Endothelial cell of umbilical vein (primary cell): ENCODE measurements around the gene NSMCE1. TPM values are rescaled to one million over a fixed set of nuclear protein-coding genes. Genes with fewer than 3 reads are reported as not detected.

Source experiments
- BruUV-seq: library from RNA; stranded (reverse); fragments of 400-500 nt; replicated peaks from 2 replicates; lab custom pipeline; 2021; lab: Mats Ljungman, UMichigan
- CTCF ChIA-PET: fragments of 300-600, 350-600 bp; sonication (Branson Sonifier 250); formaldehyde crosslinking; loops from one replicate; lab custom pipeline; 2021; ENCODE audit warnings: antibody characterized with exemption, inconsistent platforms; lab: Charles Lee
- POLR2A ChIA-PET: fragments of 300-600, 350-600 bp; sonication (Branson Sonifier 250); formaldehyde crosslinking; loops from one replicate; lab custom pipeline; 2021; ENCODE audit warnings: antibody characterized with exemption, inconsistent platforms; lab: Charles Lee
- DNase-seq: peaks from one replicate; pipeline ENCODE4 v3.0.0-alpha.2; 2011; ENCODE audit warnings: low read depth, low spot score
- FAIRE-seq: peaks from 2 replicates; lab custom pipeline; 2011; peaks lifted over from hg19 to GRCh38; lab: Jason Lieb, UNC
- H2AFZ ChIP-seq: 2 replicates; pipeline ENCODE4 v1.6.0; 2012; ENCODE audit warnings: low read depth, low read length, control low read depth, inconsistent platforms
- H3K27ac ChIP-seq: 2 replicates; pipeline ENCODE4 v1.5.1; 2011; ENCODE audit warnings: low read depth, mild to moderate bottlenecking, control low read depth, low read length, moderate library complexity; ENCODE audit not compliant: insufficient read depth
- H3K27me3 ChIP-seq, 2 experiments: 2 replicates each; pipeline versions ENCODE4 v1.6.0 to v1.6.1; 2011; ENCODE audit warnings: low read length in 2 of 2, mixed read lengths in 1 of 2; ENCODE audit not compliant: control insufficient read depth in 2 of 2, insufficient read depth in 2 of 2
- H3K36me3 ChIP-seq, 2 experiments: 2 replicates in 1 of 2; 3 replicates in 1 of 2; pipeline ENCODE4 v1.5.1; 2011; ENCODE audit warnings: low read length in 2 of 2, mild to moderate bottlenecking in 1 of 2, moderate library complexity in 1 of 2; ENCODE audit not compliant: control insufficient read depth in 2 of 2, insufficient read depth in 2 of 2; ENCODE audit errors: extremely low read depth in 1 of 2
- H3K4me1 ChIP-seq: 3 replicates; pipeline ENCODE4 v1.5.1; 2011; ENCODE audit warnings: mild to moderate bottlenecking, low read length; ENCODE audit not compliant: control insufficient read depth, insufficient read depth; ENCODE audit errors: extremely low read depth
- H3K4me2 ChIP-seq: 2 replicates; pipeline ENCODE4 v1.6.1; 2011; ENCODE audit warnings: low read length, control low read depth, mixed read lengths; ENCODE audit not compliant: insufficient read depth
- H3K4me3 ChIP-seq, 3 experiments: fragments of 200-600 bp in 1 of 3; sonication (generic), shearing (Covaris generic) in 1 of 3; replicated peaks in 1 of 3; 2 replicates each; pipeline ENCODE4 v1.5.1; 2011 to 2016; ENCODE audit warnings: control low read depth in 3 of 3, low read length in 3 of 3, mild to moderate bottlenecking in 2 of 3, inconsistent platforms in 1 of 3, low read depth in 1 of 3, moderate library complexity in 1 of 3; ENCODE audit not compliant: insufficient read depth in 1 of 3
- H3K79me2 ChIP-seq: 2 replicates; pipeline ENCODE4 v1.6.0; 2012; ENCODE audit warnings: low read length, inconsistent platforms; ENCODE audit not compliant: control insufficient read depth, insufficient read depth
- H3K9ac ChIP-seq: replicated peaks from 2 replicates; pipeline ENCODE3; 2011; ENCODE audit warnings: low read length, control low read depth; ENCODE audit not compliant: insufficient read depth; ENCODE audit errors: extremely low read depth
- H3K9me1 ChIP-seq: replicated peaks from 3 replicates; pipeline ENCODE4 v1.6.0; 2011; ENCODE audit warnings: mild to moderate bottlenecking, low read length; ENCODE audit not compliant: control insufficient read depth, insufficient read depth; ENCODE audit errors: extremely low read depth
- H3K9me3 ChIP-seq: replicated peaks from 2 replicates; pipeline ENCODE4 v1.5.1; 2012; ENCODE audit warnings: low read length, inconsistent platforms; ENCODE audit not compliant: control insufficient read depth, insufficient read depth
- H4K20me1 ChIP-seq: replicated peaks from 2 replicates; pipeline ENCODE3; 2011; ENCODE audit warnings: mild to moderate bottlenecking, low read length; ENCODE audit not compliant: control insufficient read depth, insufficient read depth; ENCODE audit errors: extremely low read depth
- CTCF ChIP-seq, 2 donors: IDR thresholded peaks; 1 replicate in 1 of 2; 2 replicates in 1 of 2; pipeline ENCODE4 v1.5.1; 2011; ENCODE audit warnings: low read length in 2 of 2, mild to moderate bottlenecking in 2 of 2, moderate library complexity in 2 of 2, control low read depth in 1 of 2, inconsistent platforms in 1 of 2, low read depth in 1 of 2; ENCODE audit not compliant: insufficient read depth in 1 of 2; ENCODE audit errors: extremely low read depth in 1 of 2
- EZH2 ChIP-seq: IDR thresholded peaks from 2 replicates; pipeline ENCODE4 v1.6.1; 2012; ENCODE audit warnings: borderline replicate concordance, low read depth, mild to moderate bottlenecking, moderate library complexity, low read length, inconsistent platforms; ENCODE audit not compliant: severe bottlenecking
- FOS ChIP-seq: IDR thresholded peaks from 2 replicates; pipeline ENCODE4 v1.6.1; 2011; ENCODE audit warnings: mild to moderate bottlenecking, low read length, moderate library complexity, borderline replicate concordance; ENCODE audit not compliant: insufficient read depth
- GATA2 ChIP-seq: IDR thresholded peaks from 2 replicates; pipeline ENCODE4 v1.7.0; 2011; ENCODE audit warnings: low read depth, mild to moderate bottlenecking, moderate library complexity, mixed read lengths, low read length; ENCODE audit not compliant: insufficient read length, insufficient read depth
- JUN ChIP-seq: IDR thresholded peaks from 2 replicates; pipeline ENCODE4 v1.6.1; 2011; ENCODE audit warnings: borderline replicate concordance, low read depth; ENCODE audit not compliant: insufficient read length, insufficient read depth
- MYC ChIP-seq: IDR thresholded peaks from one replicate; pipeline ENCODE4 v1.6.1; 2011; ENCODE audit warnings: mild to moderate bottlenecking, low read depth, low read length
- POLR2A ChIP-seq: IDR thresholded peaks from 2 replicates; pipeline ENCODE4 v1.6.1; 2012; ENCODE audit warnings: low read depth, mild to moderate bottlenecking, control low read depth, low read length
- POLR2AphosphoS5 ChIP-seq: IDR thresholded peaks from 2 replicates; pipeline ENCODE4 v1.6.1; 2012; ENCODE audit warnings: low read depth, mild to moderate bottlenecking, control low read depth, low read length, moderate library complexity; ENCODE audit not compliant: insufficient read depth
- dilution Hi-C: fragments of 300-500 bp; cut with MboI; formaldehyde crosslinking; loops from one replicate; pipeline ENCODE4 v1.15.0; 2019; ENCODE audit warnings: low sequenced_read_pairs; ENCODE audit not compliant: extremely low pct_ligation_motif_present
- intact Hi-C: fragments of 100-400 bp; cut with micrococcal nuclease; formaldehyde crosslinking; loops from one replicate; pipeline ENCODE4 v1.10.0; 2022
- polyA plus RNA-seq, 4 experiments: library from polyadenylated mRNA; depleted of rRNA in 3 of 4; stranded (reverse) in 3 of 4; unstranded in 1 of 4; fragments of >200 nt; gene quantifications; 2 replicates each; pipeline versions ENCODE4 v1.2.1 to v1.2.3, GENCODE V29; 2011 to 2012; ENCODE audit warnings: missing spikeins in 1 of 4
- total RNA-seq: library from RNA; stranded (reverse); gene quantifications from 2 replicates; pipeline ENCODE4 v1.2.3, GENCODE V29; 2021
- TF ChIP-seq, protein P1 (sequence below): IDR thresholded peaks from 2 replicates; pipeline ENCODE4 v1.6.1; 2011; ENCODE audit not compliant: insufficient read depth, insufficient read length

NSMCE1 gene
- total and polyA plus RNA-seq, 2 donors (not counting 3 experiments of a cell fraction or from before 2014, with no cell fraction given): 23.8 to 42.0 TPM

DNA sequence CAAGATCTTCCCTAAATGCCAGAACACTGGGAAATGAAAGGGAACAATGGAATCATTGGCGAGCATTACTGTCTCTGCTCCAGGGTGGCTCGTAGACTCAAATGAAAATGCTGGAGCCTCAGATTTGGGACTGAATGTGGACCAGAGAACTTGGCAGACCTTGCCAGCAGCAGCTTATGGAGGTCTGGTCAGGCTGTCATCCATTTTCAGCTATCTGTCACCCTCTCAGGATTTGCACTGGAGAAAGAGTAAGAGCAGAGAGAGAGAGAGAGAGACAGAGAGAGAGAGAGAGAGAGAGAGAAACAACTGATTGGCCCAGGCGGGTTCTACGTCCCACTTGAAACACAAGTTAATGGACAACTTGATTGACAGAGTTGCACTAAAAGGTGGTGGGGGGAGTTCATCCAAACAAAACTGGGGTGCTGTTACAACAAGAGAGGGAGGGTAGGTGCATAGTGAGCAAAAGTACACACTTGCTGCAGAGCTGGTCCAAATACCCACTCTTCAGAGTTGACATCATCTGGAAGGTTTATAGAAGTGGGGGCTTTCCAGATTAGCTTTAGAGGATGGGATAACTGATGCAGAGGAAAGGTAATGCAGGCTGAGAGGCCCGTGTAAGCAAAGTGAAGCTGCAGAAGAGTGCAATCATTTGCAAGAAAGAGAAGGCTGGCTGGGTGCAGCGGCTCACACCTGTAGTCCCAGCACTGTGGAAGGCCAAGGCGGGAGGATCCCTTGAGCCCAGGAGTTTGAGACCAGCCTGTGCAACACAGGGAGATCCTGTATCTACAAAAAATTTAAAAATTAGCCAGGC lies 16.5 kb upstream of the NSMCE1 start:
- Histone ChIP-seq H3K27me3 (no peaks in the 10 kb centered on the region), H3K9ac (no peak overlapping the region), H3K4me2 (no peak overlapping the region), H3K4me3 (no peak overlapping the region), H3K27ac (no peak overlapping the region), H3K4me1 (peaks cover 15% of the 10 kb centered on the region), H3K9me3 (no peaks in the 10 kb centered on the region), H3K79me2 (no peaks in the 10 kb centered on the region), H2AFZ (no peak overlapping the region), H4K20me1 (no peaks in the 10 kb centered on the region), H3K36me3 (no peaks in the 10 kb centered on the region), H3K9me1 (no peaks in the 10 kb centered on the region)
- no TSS peak for BruUV-seq
- no peak for FAIRE-seq
- ChIA-PET CTCF (interaction anchor here (0.9 to 2.4 kb wide), 2 partner anchors 11 to 50 kb away, joined by 3 to 11 read pairs; no protein-coding TSS in a partner anchor), POLR2A (no interaction called here)
- dilution Hi-C loops: no loop called here
- no peak for DNase-seq
- no peak for TF ChIP-seq MYC
- intact Hi-C loops: no loop called here

DNA sequence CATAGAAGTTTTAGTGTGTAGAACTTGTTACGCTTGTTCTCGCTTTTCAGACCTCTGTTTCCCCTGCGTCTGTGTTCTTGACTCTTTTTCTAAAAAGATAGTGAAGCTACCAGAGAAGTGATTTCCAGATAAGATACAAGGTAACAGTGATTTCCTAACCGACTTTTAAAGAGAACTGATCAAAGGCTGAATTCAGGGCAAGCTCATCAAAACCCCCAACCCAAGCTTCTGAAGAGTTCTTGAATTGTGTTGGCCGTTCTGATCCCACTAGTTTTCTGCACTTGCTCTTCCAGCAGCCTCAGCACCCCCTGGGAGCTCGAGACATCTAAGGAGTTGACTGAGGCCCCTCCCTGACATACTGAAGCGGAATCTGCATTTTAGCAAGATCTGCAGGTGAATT lies 12.7 kb upstream of the NSMCE1 start:
- Histone ChIP-seq H3K4me2 (no peak overlapping the region), H3K9me3 (no peaks in the 10 kb centered on the region), H3K4me3 (no peak overlapping the region), H4K20me1 (no peaks in the 10 kb centered on the region), H3K9ac (no peak overlapping the region), H3K27me3 (no peaks in the 10 kb centered on the region), H3K9me1 (no peaks in the 10 kb centered on the region), H3K36me3 (no peaks in the 10 kb centered on the region), H3K4me1 (peaks cover 6% of the 10 kb centered on the region), H3K27ac (no peak overlapping the region), H2AFZ (no peak overlapping the region), H3K79me2 (no peaks in the 10 kb centered on the region)
- DNase-seq: no peak
- BruUV-seq: no TSS peak
- dilution Hi-C loops: no loop called here
- intact Hi-C loops: no loop called here
- POLR2A ChIA-PET: no interaction called here
- CTCF ChIA-PET: no interaction called here
- TF ChIP-seq EZH2: no peak
- no peak for TF ChIP-seq POLR2AphosphoS5
- no peak for TF ChIP-seq CTCF (IDR thresholded peaks at IDR 0.05; ENCODE audit: extremely low read depth in 1 of 2, insufficient read depth in 1 of 2, low read depth in 1 of 2, low read length in 2 of 2)
- no peak for TF ChIP-seq POLR2A
- no peak for TF ChIP-seq JUN
- no peak for TF ChIP-seq FOS
- no peak for TF ChIP-seq GATA2
- no peak for TF ChIP-seq MYC
- TF ChIP-seq, protein P1, sequence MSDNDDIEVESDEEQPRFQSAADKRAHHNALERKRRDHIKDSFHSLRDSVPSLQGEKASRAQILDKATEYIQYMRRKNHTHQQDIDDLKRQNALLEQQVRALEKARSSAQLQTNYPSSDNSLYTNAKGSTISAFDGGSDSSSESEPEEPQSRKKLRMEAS: no peak
- FAIRE-seq: no peak
